Measurements from ENCODE around the gene SFT2D2. TPM values are rescaled to one million over a fixed set of nuclear protein-coding genes. Genes with fewer than 3 reads are reported as not detected.
"Not testable (repeated sequence)": the region's sequence is repeated elsewhere in the genome, so short reads cannot be mapped to it uniquely, and the experiment has no call there.

Gene SFT2D2
- total RNA-seq, 2 donors from 2014 or later, result 70.9 to 84.5 TPM

DNA sequence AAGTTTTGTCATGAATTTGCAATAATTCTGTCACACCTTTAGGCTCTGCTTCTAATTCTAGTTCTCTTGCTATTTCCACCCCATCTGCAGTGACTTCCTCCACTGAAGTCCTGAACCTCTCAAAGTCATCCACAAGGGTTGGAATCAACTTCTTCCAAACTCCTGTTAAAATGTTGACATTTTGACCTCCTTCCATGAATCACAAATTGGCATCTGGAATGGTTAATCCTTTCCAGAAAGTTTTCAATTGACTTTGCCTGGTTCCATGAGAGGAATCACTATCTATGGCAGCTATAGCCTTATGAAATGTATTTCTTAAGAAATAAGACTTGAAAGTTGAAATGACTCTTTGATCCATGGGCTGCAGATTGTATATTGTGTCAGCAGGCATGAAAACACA lies 19.7 kb upstream of the SFT2D2 start:
- no peaks in the 10 kb centered on the region for H3K4me1 ChIP-seq
- no peak overlapping the region for H3K9ac ChIP-seq (ENCODE audit: low read depth in 2 of 2, low read length in 2 of 2)
- H3K9me3 ChIP-seq, result no peaks in the 10 kb centered on the region
- no peaks in the 10 kb centered on the region for H3K36me3 ChIP-seq
- H3K4me3 ChIP-seq, result no peak overlapping the region
- TF ChIP-seq, protein P1, sequence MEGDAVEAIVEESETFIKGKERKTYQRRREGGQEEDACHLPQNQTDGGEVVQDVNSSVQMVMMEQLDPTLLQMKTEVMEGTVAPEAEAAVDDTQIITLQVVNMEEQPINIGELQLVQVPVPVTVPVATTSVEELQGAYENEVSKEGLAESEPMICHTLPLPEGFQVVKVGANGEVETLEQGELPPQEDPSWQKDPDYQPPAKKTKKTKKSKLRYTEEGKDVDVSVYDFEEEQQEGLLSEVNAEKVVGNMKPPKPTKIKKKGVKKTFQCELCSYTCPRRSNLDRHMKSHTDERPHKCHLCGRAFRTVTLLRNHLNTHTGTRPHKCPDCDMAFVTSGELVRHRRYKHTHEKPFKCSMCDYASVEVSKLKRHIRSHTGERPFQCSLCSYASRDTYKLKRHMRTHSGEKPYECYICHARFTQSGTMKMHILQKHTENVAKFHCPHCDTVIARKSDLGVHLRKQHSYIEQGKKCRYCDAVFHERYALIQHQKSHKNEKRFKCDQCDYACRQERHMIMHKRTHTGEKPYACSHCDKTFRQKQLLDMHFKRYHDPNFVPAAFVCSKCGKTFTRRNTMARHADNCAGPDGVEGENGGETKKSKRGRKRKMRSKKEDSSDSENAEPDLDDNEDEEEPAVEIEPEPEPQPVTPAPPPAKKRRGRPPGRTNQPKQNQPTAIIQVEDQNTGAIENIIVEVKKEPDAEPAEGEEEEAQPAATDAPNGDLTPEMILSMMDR (IDR thresholded peaks at IDR 0.05), result no peak
- no peaks in the 10 kb centered on the region for H3K27me3 ChIP-seq
- H3K27ac ChIP-seq, result no peak overlapping the region
- intact Hi-C loops (cut with DNase I), result no loop called here
- no peak for DNase-seq

DNA sequence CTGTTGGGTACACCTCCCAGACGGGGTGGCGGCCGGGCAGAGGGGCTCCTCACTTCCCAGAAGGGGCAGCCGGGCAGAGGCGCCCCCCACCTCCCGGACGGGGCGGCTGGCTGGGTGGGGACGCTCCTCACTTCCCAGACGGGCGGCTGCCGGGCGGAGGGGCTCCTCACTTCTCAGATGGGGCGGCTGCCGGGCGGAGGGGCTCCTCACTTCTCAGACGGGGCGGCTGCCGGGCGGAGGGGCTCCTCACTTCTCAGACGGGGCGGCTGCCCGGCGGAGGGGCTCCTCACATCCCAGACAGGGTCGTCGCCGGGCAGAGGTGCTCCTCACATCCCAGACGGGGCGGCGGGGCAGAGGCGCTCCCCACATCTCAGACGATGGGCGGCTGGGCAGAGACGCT lies 18.1 kb upstream of the SFT2D2 start:
- H3K36me3 ChIP-seq; H3K4me3 ChIP-seq; H3K9ac ChIP-seq (ENCODE audit: low read depth in 2 of 2, low read length in 2 of 2); intact Hi-C loops (cut with DNase I); H3K27ac ChIP-seq; DNase-seq; H3K4me1 ChIP-seq; H3K9me3 ChIP-seq; H3K27me3 ChIP-seq: not testable (repeated sequence)

DNA sequence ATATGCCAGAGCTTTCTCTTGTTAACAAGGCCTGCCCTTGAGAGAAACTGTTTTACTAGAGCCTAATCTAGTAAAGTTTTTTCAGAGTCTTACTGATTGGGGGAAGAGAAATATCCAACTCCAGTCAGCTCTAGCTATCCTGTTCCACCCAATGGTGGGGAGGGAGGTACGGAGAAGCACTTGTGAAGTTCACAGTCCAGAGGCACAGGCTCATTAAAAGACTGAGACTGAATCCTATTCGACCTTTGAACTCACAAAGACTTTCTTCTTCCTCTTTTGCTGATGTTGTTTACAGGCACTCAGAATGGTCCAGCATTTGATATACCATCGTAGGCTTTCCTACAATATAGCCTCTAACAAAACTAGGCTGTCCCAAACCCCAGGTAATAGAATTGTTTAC lies 15.5 kb upstream of the SFT2D2 start:
- peak; percentile 61 for DNase-seq

DNA sequence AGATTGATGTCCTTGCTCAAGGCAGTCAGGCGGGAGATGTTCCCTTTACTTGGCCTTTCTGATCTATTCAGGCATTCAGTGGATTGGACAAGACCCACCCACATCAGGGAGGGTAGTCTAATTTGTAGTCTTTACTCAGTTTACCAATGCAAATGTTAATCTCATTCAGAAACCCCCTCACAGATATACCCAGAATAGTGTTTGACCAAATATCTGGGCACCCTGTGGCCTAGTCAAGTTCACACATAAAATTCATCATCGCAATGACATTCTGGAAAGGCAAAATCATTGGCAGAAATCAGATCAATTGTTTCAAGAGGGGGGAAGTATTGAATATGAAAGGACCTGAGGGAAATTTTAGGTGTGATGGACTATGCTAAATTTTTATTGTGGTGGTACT lies 12.5 kb upstream of the SFT2D2 start:
- Histone ChIP-seq H3K36me3 (no peaks in the 10 kb centered on the region), H3K27ac (no peak overlapping the region), H3K9me3 (no peaks in the 10 kb centered on the region), H3K4me1 (no peaks in the 10 kb centered on the region), H3K9ac (ENCODE audit: low read depth in 2 of 2, low read length in 2 of 2) (no peak overlapping the region), H3K4me3 (no peak overlapping the region), H3K27me3 (no peaks in the 10 kb centered on the region)
- no peak for DNase-seq
- intact Hi-C loops (cut with DNase I), result no loop called here
- TF ChIP-seq, protein P1 (IDR thresholded peaks at IDR 0.05), result no peak

More for the DNA sequence above, 15.5 kb upstream of the SFT2D2 start:
- Histone ChIP-seq H3K27ac (peak overlapping the region; percentile 18), H3K27me3 (no peaks in the 10 kb centered on the region), H3K4me1 (no peaks in the 10 kb centered on the region), H3K36me3 (no peaks in the 10 kb centered on the region), H3K9me3 (no peaks in the 10 kb centered on the region), H3K9ac (ENCODE audit: low read depth in 2 of 2, low read length in 2 of 2) (no peak overlapping the region), H3K4me3 (no peak overlapping the region)
- intact Hi-C loops (cut with DNase I), result no loop called here
- TF ChIP-seq, protein P1 (IDR thresholded peaks at IDR 0.05), result no peak

DNA sequence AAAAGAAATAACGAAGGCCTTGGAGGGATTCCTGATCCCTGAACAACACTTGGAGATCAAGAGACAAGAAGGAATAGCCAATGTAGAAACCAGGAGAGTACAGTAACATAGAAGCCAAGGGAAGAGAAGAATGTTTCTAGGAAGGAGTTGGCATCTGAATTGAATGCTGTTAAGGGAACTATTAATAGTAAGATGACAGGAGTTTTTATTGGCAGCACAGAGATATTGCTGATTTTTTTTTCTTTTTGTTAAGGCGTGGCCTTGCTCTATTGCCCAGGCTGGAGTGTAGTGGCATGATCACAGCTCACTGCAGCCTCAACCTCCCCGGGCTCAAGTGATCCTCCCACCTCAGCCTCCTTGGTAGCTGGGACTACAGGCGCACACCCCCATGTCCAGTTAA lies 9.6 kb upstream of the SFT2D2 start:
- no peaks in the 10 kb centered on the region for H3K27me3 ChIP-seq
- no peaks in the 10 kb centered on the region for H3K9me3 ChIP-seq
- DNase-seq, result no peak
- H3K9ac ChIP-seq (ENCODE audit: low read depth in 2 of 2, low read length in 2 of 2), result no peak overlapping the region
- no peak overlapping the region for H3K27ac ChIP-seq
- TF ChIP-seq, protein P1 (IDR thresholded peaks at IDR 0.05), result no peak
- no peaks in the 10 kb centered on the region for H3K4me1 ChIP-seq
- no peak overlapping the region for H3K4me3 ChIP-seq
- no peaks in the 10 kb centered on the region for H3K36me3 ChIP-seq
- intact Hi-C loops (cut with DNase I), result no loop called here

DNA sequence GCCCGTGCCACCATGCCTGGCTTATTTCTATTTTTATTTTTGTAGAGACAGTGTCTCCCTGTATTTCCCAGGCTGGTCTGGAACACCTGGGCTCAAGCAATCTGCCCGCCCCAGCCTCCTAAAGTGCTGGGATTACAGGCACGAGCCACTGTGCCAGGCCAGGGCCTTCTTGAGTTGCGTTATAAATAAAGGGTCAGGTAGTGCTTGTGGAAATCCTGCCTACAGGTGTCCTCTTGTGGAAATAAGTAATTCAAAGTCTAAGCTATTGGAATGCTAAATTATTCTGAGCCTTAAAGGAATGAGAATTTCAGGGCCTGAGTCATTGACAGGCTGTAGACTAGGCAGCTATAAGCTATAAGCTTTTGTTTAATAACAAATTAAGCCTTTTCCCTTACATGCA lies 8.1 kb upstream of the SFT2D2 start:
- no peak overlapping the region for H3K4me3 ChIP-seq
- no peaks in the 10 kb centered on the region for H3K4me1 ChIP-seq
- H3K27ac ChIP-seq, result no peak overlapping the region
- H3K9me3 ChIP-seq, result no peaks in the 10 kb centered on the region
- H3K27me3 ChIP-seq, result no peaks in the 10 kb centered on the region
- DNase-seq, result no peak
- TF ChIP-seq, protein P1 (IDR thresholded peaks at IDR 0.05), result no peak
- H3K36me3 ChIP-seq, result no peaks in the 10 kb centered on the region
- intact Hi-C loops (cut with DNase I), result no loop called here
- H3K9ac ChIP-seq (ENCODE audit: low read depth in 2 of 2, low read length in 2 of 2), result no peak overlapping the region

All from colonic mucosa (tissue), 4 donors.